ENCODE results near the gene PAFAH1B2. TPM values are rescaled to one million over a fixed set of nuclear protein-coding genes. Genes with fewer than 3 reads are reported as not detected.

Gene PAFAH1B2
- total RNA-seq, 2 donors from 2014 or later, result 30.0 to 44.9 TPM

DNA sequence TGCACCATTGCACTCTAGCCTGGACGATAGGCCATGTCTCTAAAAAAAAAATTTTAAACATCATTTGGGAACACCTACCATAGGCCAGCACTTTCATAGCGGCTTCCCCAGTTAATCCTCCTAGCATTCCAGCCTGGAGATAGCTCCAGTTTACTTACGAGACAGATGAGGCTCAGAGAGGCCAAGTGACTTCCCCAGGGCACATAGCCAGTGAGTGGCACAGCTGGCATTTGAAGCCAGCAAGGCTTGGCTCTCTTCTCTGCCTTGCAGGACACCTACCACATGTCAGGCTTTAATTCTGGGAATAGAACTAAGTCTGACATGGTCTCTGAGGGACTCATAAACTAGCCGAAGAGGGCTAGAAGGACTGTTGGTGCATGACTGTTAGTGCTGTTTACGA lies 50.2 kb downstream of the PAFAH1B2 start:
- intact Hi-C loops (cut with DNase I), result no loop called here

DNA sequence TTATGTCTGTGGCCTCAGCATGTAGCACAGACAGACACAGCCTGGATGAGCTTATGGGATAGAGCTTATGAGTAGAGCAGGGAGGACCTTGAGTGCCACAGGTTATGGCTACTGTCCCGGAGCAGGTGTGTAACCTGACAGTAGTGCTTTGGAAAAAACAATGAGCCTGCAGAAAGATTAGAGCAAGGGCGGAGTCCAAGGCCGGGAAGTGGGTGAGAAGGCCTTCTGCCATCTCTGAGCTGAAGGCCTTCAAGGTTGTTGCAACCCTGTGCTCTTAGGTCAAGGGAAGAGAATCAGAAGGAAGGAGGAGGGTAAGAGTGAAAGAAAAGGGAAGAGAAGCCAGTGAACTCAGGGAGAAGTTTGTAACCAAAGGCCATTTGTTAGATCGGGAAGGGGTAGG lies 51.2 kb downstream of the PAFAH1B2 start:
- Histone ChIP-seq H3K27me3 (no peaks in the 10 kb centered on the region), H3K4me1 (peaks cover 35% of the 10 kb centered on the region), H3K27ac (peak overlapping the region in 2 of 4 donors; percentile 18 to 38), H3K9me3 (no peaks in the 10 kb centered on the region), H3K4me3 (no peak overlapping the region), H3K36me3 (replicated peaks in 1 of 2; ENCODE audit: insufficient read depth in 1 of 2, low read depth in 2 of 2) (peaks cover 0 to 19% of the 10 kb centered on the region in 2 donors)
- intact Hi-C loops (cut with DNase I), result no loop called here
- ATAC-seq (peak; percentile 64), DNase-seq (peak; percentile 51 to 79 (median 61))
- WGBS, 2 donors, result 42 to 54% methylated on average over 4 of the region's 4 CpGs
- no peak for TF ChIP-seq POLR2A (IDR thresholded peaks at IDR 0.05)
- TF ChIP-seq, protein P1, sequence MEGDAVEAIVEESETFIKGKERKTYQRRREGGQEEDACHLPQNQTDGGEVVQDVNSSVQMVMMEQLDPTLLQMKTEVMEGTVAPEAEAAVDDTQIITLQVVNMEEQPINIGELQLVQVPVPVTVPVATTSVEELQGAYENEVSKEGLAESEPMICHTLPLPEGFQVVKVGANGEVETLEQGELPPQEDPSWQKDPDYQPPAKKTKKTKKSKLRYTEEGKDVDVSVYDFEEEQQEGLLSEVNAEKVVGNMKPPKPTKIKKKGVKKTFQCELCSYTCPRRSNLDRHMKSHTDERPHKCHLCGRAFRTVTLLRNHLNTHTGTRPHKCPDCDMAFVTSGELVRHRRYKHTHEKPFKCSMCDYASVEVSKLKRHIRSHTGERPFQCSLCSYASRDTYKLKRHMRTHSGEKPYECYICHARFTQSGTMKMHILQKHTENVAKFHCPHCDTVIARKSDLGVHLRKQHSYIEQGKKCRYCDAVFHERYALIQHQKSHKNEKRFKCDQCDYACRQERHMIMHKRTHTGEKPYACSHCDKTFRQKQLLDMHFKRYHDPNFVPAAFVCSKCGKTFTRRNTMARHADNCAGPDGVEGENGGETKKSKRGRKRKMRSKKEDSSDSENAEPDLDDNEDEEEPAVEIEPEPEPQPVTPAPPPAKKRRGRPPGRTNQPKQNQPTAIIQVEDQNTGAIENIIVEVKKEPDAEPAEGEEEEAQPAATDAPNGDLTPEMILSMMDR (IDR thresholded peaks at IDR 0.05), result no peak

More for the DNA sequence above, 50.2 kb downstream of the PAFAH1B2 start:
- H3K27ac ChIP-seq, result peak overlapping the region in 1 of 4 donors; percentile 18
- no peak for ATAC-seq
- peaks cover 0 to 27% of the 10 kb centered on the region in 2 donors for H3K36me3 ChIP-seq (replicated peaks in 1 of 2; ENCODE audit: insufficient read depth in 1 of 2, low read depth in 2 of 2)
- DNase-seq, result no peak
- H3K4me1 ChIP-seq, result peaks cover 35% of the 10 kb centered on the region
- no peaks in the 10 kb centered on the region for H3K27me3 ChIP-seq
- no peak overlapping the region for H3K4me3 ChIP-seq
- no peaks in the 10 kb centered on the region for H3K9me3 ChIP-seq
- WGBS, 2 donors, result 71 to 89% methylated on average over 4 to 5 of the region's 5 CpGs
- TF ChIP-seq POLR2A (IDR thresholded peaks at IDR 0.05), result no peak
- TF ChIP-seq, protein P1 (IDR thresholded peaks at IDR 0.05), result no peak

DNA sequence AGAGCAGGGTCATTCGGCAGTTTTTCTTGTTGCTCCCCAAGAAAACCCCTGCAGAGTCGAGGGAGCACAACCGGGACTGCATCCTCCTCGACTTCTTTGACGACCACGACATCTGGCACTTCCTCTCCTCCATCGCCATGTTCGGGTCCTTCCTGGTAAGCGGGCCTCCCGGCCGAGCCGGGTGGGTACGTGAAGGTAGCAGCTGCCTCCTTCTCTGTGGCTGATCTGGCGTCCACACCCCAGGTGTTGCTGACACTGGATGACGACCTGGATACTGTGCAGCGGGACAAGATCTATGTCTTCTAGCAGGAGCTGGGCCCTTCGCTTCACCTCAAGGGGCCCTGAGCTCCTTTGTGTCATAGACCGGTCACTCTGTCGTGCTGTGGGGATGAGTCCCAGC lies 51.7 kb downstream of the PAFAH1B2 start:
- H3K4me3 ChIP-seq, result no peak overlapping the region
- peaks cover 0 to 14% of the 10 kb centered on the region in 2 donors for H3K36me3 ChIP-seq (replicated peaks in 1 of 2; ENCODE audit: insufficient read depth in 1 of 2, low read depth in 2 of 2)
- no peaks in the 10 kb centered on the region for H3K27me3 ChIP-seq
- WGBS, 2 donors, result 60 to 67% methylated on average over 18 of the region's 19 CpGs
- no peaks in the 10 kb centered on the region for H3K9me3 ChIP-seq
- peaks cover 35% of the 10 kb centered on the region for H3K4me1 ChIP-seq
- ATAC-seq (no peak), DNase-seq (peak in 1 of 4 donors; percentile 13)
- H3K27ac ChIP-seq, result peak overlapping the region in 2 of 4 donors; percentile 18 to 38
- intact Hi-C loops (cut with DNase I), result no loop called here
- TF ChIP-seq, protein P1 (IDR thresholded peaks at IDR 0.05), result no peak
- TF ChIP-seq POLR2A (IDR thresholded peaks at IDR 0.05), result no peak

DNA sequence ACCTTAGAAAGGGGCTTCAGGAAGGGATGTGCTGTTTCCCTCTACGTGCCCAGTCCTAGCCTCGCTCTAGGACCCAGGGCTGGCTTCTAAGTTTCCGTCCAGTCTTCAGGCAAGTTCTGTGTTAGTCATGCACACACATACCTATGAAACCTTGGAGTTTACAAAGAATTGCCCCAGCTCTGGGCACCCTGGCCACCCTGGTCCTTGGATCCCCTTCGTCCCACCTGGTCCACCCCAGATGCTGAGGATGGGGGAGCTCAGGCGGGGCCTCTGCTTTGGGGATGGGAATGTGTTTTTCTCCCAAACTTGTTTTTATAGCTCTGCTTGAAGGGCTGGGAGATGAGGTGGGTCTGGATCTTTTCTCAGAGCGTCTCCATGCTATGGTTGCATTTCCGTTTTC lies 52.9 kb downstream of the PAFAH1B2 start:
- intact Hi-C loops (cut with DNase I), result no loop called here
- 91 to 95% methylated on average over 7 of the region's 7 CpGs for WGBS, 2 donors
- no peaks in the 10 kb centered on the region for H3K9me3 ChIP-seq
- no peak for TF ChIP-seq POLR2A (IDR thresholded peaks at IDR 0.05)
- TF ChIP-seq, protein P1 (IDR thresholded peaks at IDR 0.05), result no peak
- peaks cover 0 to 11% of the 10 kb centered on the region in 2 donors for H3K36me3 ChIP-seq (replicated peaks in 1 of 2; ENCODE audit: insufficient read depth in 1 of 2, low read depth in 2 of 2)
- DNase-seq (no peak), ATAC-seq (no peak)
- H3K27ac ChIP-seq, result peak overlapping the region in 2 of 4 donors; percentile 4 to 19
- H3K27me3 ChIP-seq, result no peaks in the 10 kb centered on the region
- no peak overlapping the region for H3K4me3 ChIP-seq
- peaks cover 35% of the 10 kb centered on the region for H3K4me1 ChIP-seq

All from body of pancreas (tissue), 4 donors.